HG03097 (cell line): Measurements from ENCODE around the gene MRPL34.

Source experiments
- ATAC-seq: cut with Tn5 transposase; IDR thresholded peaks from one replicate; pipeline ENCODE4 v1.9.1; 2021; ENCODE audit not compliant: unreplicated experiment, low FRiP score

Gene MRPL34

GRCh38 chr19:17339088-17339741 is 33.5 kb downstream of the MRPL34 start:
- no peak for ATAC-seq

- no peak for ATAC-seq
Observed at GRCh38 chr19:17340302-17340870, 34.7 kb downstream of the MRPL34 start.

- ATAC-seq: no peak
Observed at GRCh38 chr19:17340871-17341357, 35.2 kb downstream of the MRPL34 start.

GRCh38 chr19:17341386-17341785 is 35.7 kb downstream of the MRPL34 start:
- no peak for ATAC-seq

- ATAC-seq: no peak
Observed at GRCh38 chr19:17341845-17342244, 36.2 kb downstream of the MRPL34 start.

GRCh38 chr19:17346109-17346671 is 40.5 kb downstream of the MRPL34 start:
- no peak for ATAC-seq

GRCh38 chr19:17347361-17347760 is 41.7 kb downstream of the MRPL34 start:
- ATAC-seq: no peak

GRCh38 chr19:17347877-17348276 is 42.2 kb downstream of the MRPL34 start:
- no peak for ATAC-seq

- no peak for ATAC-seq
Observed at GRCh38 chr19:17348700-17349099, 43.0 kb downstream of the MRPL34 start.

- no peak for ATAC-seq
Observed at GRCh38 chr19:17351815-17352435, 46.3 kb downstream of the MRPL34 start.

GRCh38 chr19:17352608-17353280 is 47.1 kb downstream of the MRPL34 start:
- no peak for ATAC-seq

- ATAC-seq: no peak
Observed at GRCh38 chr19:17353386-17353785, 47.7 kb downstream of the MRPL34 start.
